Natural killer cell treated with Interleukin-12 subunit alpha and Interleukin-12 subunit beta and Interleukin-15 and Interleukin-18, amount 100 ng/mL, for 72 hours (primary cell): ENCODE measurements around the gene POLR2H. TPM values are rescaled to one million over a fixed set of nuclear protein-coding genes. Genes with fewer than 3 reads are reported as not detected.
A peak's percentile ranks its signal among the peaks of the same experiment; 100 is the strongest.
"Not testable (repeated sequence)": the region's sequence is repeated elsewhere in the genome, so short reads cannot be mapped to it uniquely, and the experiment has no call there.

Source experiments
- ATAC-seq, 2 donors: fragments of 150-1000 bp; cut with Tn5 transposase in 1 of 2; sonication (Bioruptor Pico), chemical (Tn5 transposase) in 1 of 2; 2 replicates each; pipeline ENCODE4 v1.10.0; 2021
- DNase-seq: peaks from one replicate; pipeline ENCODE4 v3.0.0; 2022; ENCODE audit warnings: low spot score
- H3K27ac Mint-ChIP-seq, 2 donors: 1 replicate in 1 of 2; 2 replicates in 1 of 2; pipeline ENCODE4 v1.8.0; 2022; ENCODE audit warnings: mixed read lengths in 2 of 2, mild to moderate bottlenecking in 1 of 2, moderate library complexity in 1 of 2
- H3K27me3 Mint-ChIP-seq, 2 donors: 1 replicate in 1 of 2; 2 replicates in 1 of 2; pipeline ENCODE4 v1.8.0; 2022; ENCODE audit warnings: mixed read lengths in 2 of 2
- H3K36me3 Mint-ChIP-seq: one replicate; pipeline ENCODE4 v1.8.0; 2022; ENCODE audit warnings: mixed read lengths
- H3K4me1 Mint-ChIP-seq, 2 donors: 1 replicate in 1 of 2; 2 replicates in 1 of 2; pipeline ENCODE4 v1.8.0; 2022; ENCODE audit warnings: low read depth in 2 of 2, mixed read lengths in 2 of 2, mild to moderate bottlenecking in 1 of 2
- H3K4me3 Mint-ChIP-seq: one replicate; pipeline ENCODE4 v1.8.0; 2022; ENCODE audit warnings: mixed read lengths
- H3K9me3 Mint-ChIP-seq: 2 replicates; pipeline ENCODE4 v1.8.0; 2022; ENCODE audit warnings: mixed read lengths
- total RNA-seq, 2 donors: library from RNA; stranded (reverse); gene quantifications; one replicate each; pipeline ENCODE4 v1.2.3, GENCODE V29; 2022

The POLR2H gene
- total RNA-seq, 2 donors from 2014 or later, result 111 to 142 TPM

DNA sequence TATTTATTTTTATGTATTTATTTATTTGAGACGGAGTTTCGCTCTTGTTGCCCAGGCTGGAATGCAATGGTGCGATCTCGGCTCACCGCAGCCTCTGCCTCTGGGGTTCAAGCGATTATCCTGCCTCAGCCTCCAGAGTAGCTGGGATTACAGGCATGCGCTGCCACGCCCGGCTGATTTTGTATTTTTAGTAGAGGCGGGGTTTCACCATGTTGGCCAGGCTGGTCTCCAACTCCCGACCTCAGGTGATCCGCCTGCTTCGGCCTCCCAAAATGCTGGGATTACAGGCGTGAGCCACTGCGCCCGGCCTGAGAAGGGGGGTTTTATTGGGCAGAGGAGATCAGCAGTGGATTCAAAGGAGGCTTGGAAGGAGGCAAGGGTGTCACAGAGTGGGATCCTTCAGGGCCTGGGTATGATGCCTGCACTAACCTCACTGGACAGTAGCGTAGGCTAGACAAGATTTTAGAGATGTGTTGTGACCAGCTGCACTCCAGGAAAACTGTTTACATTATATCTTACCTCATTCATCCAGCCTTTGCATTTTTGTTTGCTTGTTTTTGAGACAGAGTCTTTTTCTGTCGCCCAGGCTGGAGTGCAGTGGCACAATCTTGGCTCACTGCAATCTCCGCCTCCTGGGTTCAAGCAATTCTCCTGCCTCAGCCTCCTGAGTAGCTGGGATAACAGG, 21.9 kb upstream of the POLR2H start:
- not testable (repeated sequence) for ATAC-seq, H3K9me3 Mint-ChIP-seq

GRCh38 chr3:184341925-184342324, 19.6 kb upstream of the POLR2H start:
- no peak overlapping the region for H3K4me3 Mint-ChIP-seq
- no peak overlapping the region for H3K27ac Mint-ChIP-seq
- DNase-seq (no peak), ATAC-seq (no peak)
- H3K36me3 Mint-ChIP-seq, result no peaks in the 10 kb centered on the region
- no peaks in the 10 kb centered on the region for H3K9me3 Mint-ChIP-seq
- no peaks in the 10 kb centered on the region for H3K27me3 Mint-ChIP-seq
- H3K4me1 Mint-ChIP-seq, result peaks cover 19 to 20% of the 10 kb centered on the region in 2 donors

More for the DNA sequence above, 21.9 kb upstream of the POLR2H start:
- peaks cover 32 to 34% of the 10 kb centered on the region in 2 donors for H3K4me1 Mint-ChIP-seq
- not testable (repeated sequence) for H3K36me3 Mint-ChIP-seq, DNase-seq, H3K27me3 Mint-ChIP-seq, H3K27ac Mint-ChIP-seq, H3K4me3 Mint-ChIP-seq

- H3K27me3 Mint-ChIP-seq, result no peaks in the 10 kb centered on the region
- ATAC-seq (no peak), DNase-seq (no peak)
- no peak overlapping the region for H3K27ac Mint-ChIP-seq
- no peak overlapping the region for H3K4me3 Mint-ChIP-seq
- no peaks in the 10 kb centered on the region for H3K36me3 Mint-ChIP-seq
- H3K9me3 Mint-ChIP-seq, result no peaks in the 10 kb centered on the region
- peaks cover 7 to 12% of the 10 kb centered on the region in 2 donors for H3K4me1 Mint-ChIP-seq
These were observed 18.2 kb upstream of the POLR2H start for GRCh38 chr3:184343200-184343876.

DNA sequence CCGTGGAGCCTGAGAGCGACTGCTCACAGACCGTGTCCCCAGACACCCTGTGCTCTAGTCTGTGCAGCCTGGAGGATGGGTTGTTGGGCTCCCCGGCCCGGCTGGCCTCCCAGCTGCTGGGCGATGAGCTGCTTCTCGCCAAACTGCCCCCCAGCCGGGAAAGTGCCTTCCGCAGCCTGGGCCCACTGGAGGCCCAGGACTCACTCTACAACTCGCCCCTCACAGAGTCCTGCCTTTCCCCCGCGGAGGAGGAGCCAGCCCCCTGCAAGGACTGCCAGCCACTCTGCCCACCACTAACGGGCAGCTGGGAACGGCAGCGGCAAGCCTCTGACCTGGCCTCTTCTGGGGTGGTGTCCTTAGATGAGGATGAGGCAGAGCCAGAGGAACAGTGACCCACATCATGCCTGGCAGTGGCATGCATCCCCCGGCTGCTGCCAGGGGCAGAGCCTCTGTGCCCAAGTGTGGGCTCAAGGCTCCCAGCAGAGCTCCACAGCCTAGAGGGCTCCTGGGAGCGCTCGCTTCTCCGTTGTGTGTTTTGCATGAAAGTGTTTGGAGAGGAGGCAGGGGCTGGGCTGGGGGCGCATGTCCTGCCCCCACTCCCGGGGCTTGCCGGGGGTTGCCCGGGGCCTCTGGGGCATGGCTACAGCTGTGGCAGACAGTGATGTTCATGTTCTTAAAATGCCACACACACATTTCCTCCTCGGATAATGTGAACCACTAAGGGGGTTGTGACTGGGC, 16.8 kb upstream of the POLR2H start:
- ATAC-seq, result no peak
- H3K27ac Mint-ChIP-seq, result no peak overlapping the region
- DNase-seq, result no peak
- H3K9me3 Mint-ChIP-seq, result no peaks in the 10 kb centered on the region
- peaks cover 7 to 8% of the 10 kb centered on the region in 2 donors for H3K4me1 Mint-ChIP-seq
- H3K4me3 Mint-ChIP-seq, result no peak overlapping the region
- H3K27me3 Mint-ChIP-seq, result no peaks in the 10 kb centered on the region
- no peaks in the 10 kb centered on the region for H3K36me3 Mint-ChIP-seq

- peaks cover 7% of the 10 kb centered on the region in 2 donors for H3K4me1 Mint-ChIP-seq
- H3K9me3 Mint-ChIP-seq, result no peaks in the 10 kb centered on the region
- H3K27me3 Mint-ChIP-seq, result no peaks in the 10 kb centered on the region
- H3K4me3 Mint-ChIP-seq, result no peak overlapping the region
- no peak overlapping the region for H3K27ac Mint-ChIP-seq
- no peaks in the 10 kb centered on the region for H3K36me3 Mint-ChIP-seq
- ATAC-seq (peak in 1 of 2 donors; percentile 41), DNase-seq (no peak)
These were observed 16.0 kb upstream of the POLR2H start for GRCh38 chr3:184345317-184346144.

DNA sequence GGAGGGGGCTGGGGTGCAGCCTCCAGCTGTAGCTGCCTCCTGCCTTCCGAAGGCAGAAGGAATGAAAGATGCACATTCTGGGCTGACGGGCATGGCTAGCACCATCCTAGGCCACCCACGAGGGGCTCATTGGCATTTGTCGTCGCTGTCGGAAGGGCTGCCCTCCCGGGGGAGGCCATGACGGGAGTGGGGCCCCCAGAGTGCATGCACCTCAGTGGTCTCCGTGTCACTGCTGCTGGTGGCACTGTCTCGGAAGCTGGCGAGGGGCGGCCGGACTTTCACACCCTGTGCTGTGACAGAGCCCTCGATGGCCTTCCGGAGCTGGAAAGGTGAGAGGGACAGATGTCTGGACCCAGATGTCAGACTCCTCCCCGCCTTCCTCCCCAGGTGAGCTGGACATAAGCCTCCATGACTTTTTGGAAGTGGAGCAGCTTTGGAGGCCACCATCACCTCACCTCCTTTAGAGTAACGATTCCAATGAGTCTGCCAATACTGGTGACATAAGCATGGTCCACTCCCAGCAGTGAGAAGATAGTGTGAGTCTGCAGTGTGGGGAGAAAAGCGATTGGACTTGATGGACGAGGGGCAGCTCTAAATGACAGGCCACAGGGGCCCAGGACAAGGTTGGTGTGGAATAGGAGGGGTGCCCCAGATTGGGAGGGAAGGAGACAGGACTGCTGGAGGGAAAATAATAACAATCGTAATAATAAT, 14.9 kb upstream of the POLR2H start:
- Mint-ChIP-seq H3K9me3 (no peaks in the 10 kb centered on the region), H3K36me3 (no peaks in the 10 kb centered on the region), H3K27me3 (no peaks in the 10 kb centered on the region), H3K27ac (no peak overlapping the region), H3K4me1 (peaks cover 0 to 5% of the 10 kb centered on the region in 2 donors), H3K4me3 (no peak overlapping the region)
- ATAC-seq, result no peak
- DNase-seq, result no peak

DNA sequence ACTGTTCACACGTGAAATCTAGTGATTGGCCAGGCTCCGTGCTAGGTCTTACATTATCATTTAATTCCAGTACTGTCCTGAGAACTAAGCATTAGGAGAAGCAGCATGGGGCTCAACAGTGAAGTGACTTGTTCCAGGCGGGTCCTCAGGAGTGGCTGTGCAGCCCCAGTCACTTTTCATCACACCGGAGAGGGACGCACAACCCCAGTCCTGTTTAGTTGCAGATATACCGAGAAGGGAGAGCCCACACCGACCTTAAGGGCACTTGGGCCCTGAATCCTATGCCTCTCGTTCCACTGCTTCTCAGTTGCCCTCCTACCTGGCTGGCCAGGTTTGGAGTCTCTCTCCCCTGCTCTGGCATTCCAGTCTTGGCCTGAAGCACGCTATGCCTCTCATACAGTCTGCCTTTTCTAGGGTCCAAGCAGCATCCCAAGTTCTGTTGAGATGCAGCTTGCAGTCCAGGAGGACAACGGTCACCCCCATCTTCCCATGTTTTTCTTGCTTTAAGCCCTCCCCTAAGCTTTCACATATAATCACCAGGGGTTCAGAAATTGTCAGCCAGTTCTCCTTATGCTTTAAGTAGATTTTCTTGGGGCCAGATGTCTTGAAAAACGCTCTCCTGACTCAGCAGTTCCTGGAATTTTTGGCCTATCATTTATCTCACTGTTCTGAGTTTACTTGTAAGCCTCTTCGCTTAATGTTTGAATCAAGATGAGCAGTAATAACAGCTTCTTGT, 14.0 kb upstream of the POLR2H start:
- H3K4me1 Mint-ChIP-seq, result peaks cover 0 to 8% of the 10 kb centered on the region in 2 donors
- no peak overlapping the region for H3K27ac Mint-ChIP-seq
- DNase-seq (no peak), ATAC-seq (no peak)
- H3K27me3 Mint-ChIP-seq, result no peaks in the 10 kb centered on the region
- H3K9me3 Mint-ChIP-seq, result no peaks in the 10 kb centered on the region
- H3K36me3 Mint-ChIP-seq, result no peaks in the 10 kb centered on the region
- H3K4me3 Mint-ChIP-seq, result no peak overlapping the region

DNA sequence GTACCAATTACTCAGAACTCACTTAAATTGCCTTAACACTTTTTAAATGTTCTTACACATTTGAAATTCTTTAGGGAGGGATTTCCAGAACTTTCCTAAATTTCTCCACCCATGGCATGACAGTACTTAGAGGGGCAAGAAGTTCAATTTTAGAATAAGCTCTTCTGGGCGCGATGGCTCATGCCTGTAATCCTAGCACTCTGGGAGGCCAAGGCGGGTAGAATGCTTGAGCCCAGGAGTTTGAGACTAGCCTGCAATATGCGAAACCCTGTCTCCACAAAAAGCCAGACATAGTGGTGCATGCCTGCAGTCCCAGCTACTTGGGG, 13.5 kb upstream of the POLR2H start:
- DNase-seq (no peak), ATAC-seq (no peak)
- Mint-ChIP-seq H3K4me3 (no peak overlapping the region), H3K27me3 (no peaks in the 10 kb centered on the region), H3K9me3 (no peaks in the 10 kb centered on the region), H3K27ac (no peak overlapping the region), H3K4me1 (peaks cover 0 to 8% of the 10 kb centered on the region in 2 donors), H3K36me3 (no peaks in the 10 kb centered on the region)

- Mint-ChIP-seq H3K36me3 (no peaks in the 10 kb centered on the region), H3K27ac (no peak overlapping the region), H3K27me3 (no peaks in the 10 kb centered on the region), H3K9me3 (no peaks in the 10 kb centered on the region), H3K4me1 (peaks cover 0 to 12% of the 10 kb centered on the region in 2 donors), H3K4me3 (no peak overlapping the region)
- ATAC-seq, result no peak
- no peak for DNase-seq
These were observed 11.7 kb upstream of the POLR2H start for GRCh38 chr3:184349563-184350470.

DNA sequence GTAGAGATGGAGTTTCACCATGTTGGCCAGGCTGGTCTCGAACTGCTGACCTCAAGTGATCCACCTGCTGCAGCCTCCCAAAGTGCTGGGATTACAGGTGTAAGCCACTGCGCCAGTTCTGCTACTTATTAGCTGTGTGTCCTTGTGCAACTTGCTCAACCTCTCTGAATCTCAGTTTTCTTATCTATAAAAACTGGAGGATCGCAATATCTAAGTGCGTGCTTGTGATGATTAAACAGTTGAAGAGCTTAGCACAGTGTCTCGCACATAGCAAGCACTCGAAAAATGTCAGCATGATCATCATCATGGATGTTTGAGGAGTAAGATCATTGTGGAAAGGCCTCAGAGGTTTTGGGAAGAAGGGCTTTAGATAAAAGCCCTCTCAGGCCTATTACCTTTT, 10.9 kb upstream of the POLR2H start:
- Mint-ChIP-seq H3K27ac (no peak overlapping the region), H3K4me3 (no peak overlapping the region), H3K4me1 (peaks cover 0 to 12% of the 10 kb centered on the region in 2 donors), H3K27me3 (no peaks in the 10 kb centered on the region), H3K36me3 (no peaks in the 10 kb centered on the region), H3K9me3 (no peaks in the 10 kb centered on the region)
- no peak for ATAC-seq
- DNase-seq, result no peak

GRCh38 chr3:184351511-184352148, 9.9 kb upstream of the POLR2H start:
- Mint-ChIP-seq H3K4me3 (no peak overlapping the region), H3K4me1 (peaks cover 0 to 12% of the 10 kb centered on the region in 2 donors), H3K27me3 (no peaks in the 10 kb centered on the region), H3K9me3 (no peaks in the 10 kb centered on the region), H3K36me3 (no peaks in the 10 kb centered on the region), H3K27ac (peak overlapping the region in 1 of 2 donors; percentile 36)
- no peak for ATAC-seq
- no peak for DNase-seq
